Adipocyte (in vitro differentiated cells): Measurements from ENCODE around the gene SEC14L6.

ENCODE experiments used
- DNase-seq: peaks from one replicate; pipeline ENCODE4 v3.0.0-alpha.2; 2015; ENCODE audit warnings: low read depth
- H3K27me3 ChIP-seq: replicated peaks from 2 replicates; pipeline ENCODE4 v1.7.0; 2013; ENCODE audit warnings: mild to moderate bottlenecking, low read length, moderate library complexity; ENCODE audit not compliant: control insufficient read depth, insufficient read depth
- H3K36me3 ChIP-seq: 2 replicates; pipeline ENCODE4 v1.7.0; 2013; ENCODE audit warnings: low read length, mild to moderate bottlenecking, moderate library complexity; ENCODE audit not compliant: control insufficient read depth, insufficient read depth, severe bottlenecking
- H3K4me1 ChIP-seq: 2 replicates; pipeline ENCODE4 v1.7.0; 2013; ENCODE audit warnings: mild to moderate bottlenecking, low read length, moderate library complexity; ENCODE audit not compliant: control insufficient read depth, insufficient read depth
- H3K4me3 ChIP-seq: 2 replicates; pipeline ENCODE4 v1.7.0; 2013; ENCODE audit warnings: mild to moderate bottlenecking, low read length, moderate library complexity
- H3K9ac ChIP-seq: 2 replicates; pipeline ENCODE4 v1.7.0; 2013; ENCODE audit warnings: mild to moderate bottlenecking, low read length, moderate library complexity
- H3K9me3 ChIP-seq: 2 replicates; pipeline ENCODE4 v1.7.0; 2013; ENCODE audit warnings: mild to moderate bottlenecking, low read length, moderate library complexity; ENCODE audit not compliant: control insufficient read depth

SEC14L6 gene

GRCh38 chr22:30488121-30488520, 58.4 kb downstream of the SEC14L6 start:
- DNase-seq = no peak
- no peak overlapping the region for H3K9ac ChIP-seq
- H3K9me3 ChIP-seq = no peaks in the 10 kb centered on the region
- H3K27me3 ChIP-seq = peaks cover 30% of the 10 kb centered on the region
- H3K36me3 ChIP-seq = no peaks in the 10 kb centered on the region
- H3K4me1 ChIP-seq = no peaks in the 10 kb centered on the region
- no peak overlapping the region for H3K4me3 ChIP-seq

- Histone ChIP-seq H3K9ac (no peak overlapping the region), H3K27me3 (peaks cover 26% of the 10 kb centered on the region), H3K4me1 (no peaks in the 10 kb centered on the region), H3K36me3 (no peaks in the 10 kb centered on the region), H3K9me3 (no peaks in the 10 kb centered on the region), H3K4me3 (no peak overlapping the region)
- no peak for DNase-seq
Observed at GRCh38 chr22:30486661-30487115, 59.9 kb downstream of the SEC14L6 start.

DNA sequence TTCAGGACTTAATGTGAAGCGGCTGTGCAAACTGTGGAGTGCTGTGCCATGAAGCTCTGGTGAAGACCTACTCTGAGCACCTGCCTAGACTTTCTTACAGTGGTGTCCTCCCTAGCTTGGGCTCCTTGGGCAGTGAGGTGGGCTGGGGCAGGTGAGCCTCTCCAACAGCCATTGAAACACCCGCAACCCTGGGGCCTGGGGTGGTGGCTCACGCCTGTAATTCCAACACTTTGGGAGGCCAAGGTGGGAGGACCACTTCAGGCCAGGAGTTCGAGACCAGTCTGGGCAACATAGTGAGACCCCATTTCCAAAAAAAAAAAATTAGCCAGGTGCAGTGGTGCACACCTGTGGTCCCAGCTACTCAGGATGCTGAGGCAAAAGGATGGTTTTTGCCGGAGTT, 60.4 kb downstream of the SEC14L6 start:
- H3K36me3 ChIP-seq = no peaks in the 10 kb centered on the region
- H3K4me1 ChIP-seq = no peaks in the 10 kb centered on the region
- DNase-seq = no peak
- H3K9ac ChIP-seq = no peak overlapping the region
- H3K9me3 ChIP-seq = no peaks in the 10 kb centered on the region
- peaks cover 26% of the 10 kb centered on the region for H3K27me3 ChIP-seq
- no peak overlapping the region for H3K4me3 ChIP-seq

DNA sequence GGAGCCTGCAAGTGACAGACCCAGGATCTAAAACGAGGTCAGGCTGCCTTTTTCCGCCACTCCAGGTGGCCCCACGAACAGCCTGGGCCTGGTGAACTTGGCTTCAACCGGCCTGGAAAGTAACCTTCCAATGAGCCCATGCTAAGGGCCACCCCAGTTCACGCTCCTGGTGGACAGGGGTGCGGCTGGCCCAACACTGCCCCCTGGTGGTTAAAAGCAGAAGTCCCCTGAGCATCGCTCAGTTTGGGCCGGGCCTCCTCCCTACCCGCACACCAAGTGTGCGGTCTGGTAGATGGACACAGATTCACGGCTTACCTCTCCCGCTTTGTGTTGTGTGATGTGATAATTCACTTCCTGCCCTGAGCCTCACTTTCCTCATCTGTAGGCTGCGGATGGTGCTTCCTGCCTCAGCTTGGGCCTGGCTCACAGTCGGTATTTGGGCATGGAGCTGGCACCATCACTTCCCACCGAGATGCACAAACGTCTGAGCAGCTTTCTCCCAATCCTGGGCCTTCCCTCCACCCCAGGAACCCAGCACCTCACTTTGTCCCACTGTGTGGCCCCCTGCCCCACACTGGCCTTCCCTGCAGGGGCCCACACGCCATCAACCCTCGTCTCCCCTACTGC, 61.1 kb downstream of the SEC14L6 start:
- Histone ChIP-seq H3K9me3 (no peaks in the 10 kb centered on the region), H3K36me3 (no peaks in the 10 kb centered on the region)
- peak; percentile 67 for DNase-seq

GRCh38 chr22:30483169-30483568, 63.4 kb downstream of the SEC14L6 start:
- no peak overlapping the region for H3K4me3 ChIP-seq
- peaks cover 2% of the 10 kb centered on the region for H3K27me3 ChIP-seq
- no peaks in the 10 kb centered on the region for H3K36me3 ChIP-seq
- H3K9ac ChIP-seq = no peak overlapping the region
- no peaks in the 10 kb centered on the region for H3K9me3 ChIP-seq
- peak; percentile 6 for DNase-seq
- no peaks in the 10 kb centered on the region for H3K4me1 ChIP-seq

More for the DNA sequence above, 61.1 kb downstream of the SEC14L6 start:
- Histone ChIP-seq H3K9ac (no peak overlapping the region), H3K27me3 (peaks cover 19% of the 10 kb centered on the region), H3K4me3 (no peak overlapping the region), H3K4me1 (no peaks in the 10 kb centered on the region)

GRCh38 chr22:30481711-30482110, 64.8 kb downstream of the SEC14L6 start:
- no peaks in the 10 kb centered on the region for H3K4me1 ChIP-seq
- no peaks in the 10 kb centered on the region for H3K27me3 ChIP-seq
- H3K4me3 ChIP-seq = no peak overlapping the region
- no peaks in the 10 kb centered on the region for H3K9me3 ChIP-seq
- DNase-seq = no peak
- no peaks in the 10 kb centered on the region for H3K36me3 ChIP-seq
- no peak overlapping the region for H3K9ac ChIP-seq

DNA sequence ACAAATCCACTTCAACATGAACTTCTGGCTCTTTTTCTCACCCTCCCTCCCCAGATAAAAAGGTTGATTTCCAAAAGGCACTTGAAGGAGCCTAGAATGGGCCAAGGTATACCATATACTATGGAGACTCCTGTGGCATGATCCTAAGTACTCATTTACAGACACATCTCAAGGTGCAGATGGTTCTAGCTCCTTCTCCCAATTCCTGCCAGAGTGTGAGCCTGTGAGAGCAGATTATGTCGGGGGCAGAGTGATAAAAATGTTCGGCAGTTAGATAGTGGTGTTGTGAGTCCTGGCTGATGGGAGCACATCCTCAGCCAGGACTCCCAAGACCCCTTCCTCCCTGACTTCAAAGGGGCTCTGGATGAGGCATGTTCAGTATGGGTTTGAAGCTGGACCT, 66.6 kb downstream of the SEC14L6 start:
- Histone ChIP-seq H3K4me3 (no peak overlapping the region), H3K36me3 (no peaks in the 10 kb centered on the region), H3K27me3 (peaks cover 8% of the 10 kb centered on the region), H3K4me1 (no peaks in the 10 kb centered on the region), H3K9me3 (no peaks in the 10 kb centered on the region), H3K9ac (no peak overlapping the region)
- DNase-seq = no peak

DNA sequence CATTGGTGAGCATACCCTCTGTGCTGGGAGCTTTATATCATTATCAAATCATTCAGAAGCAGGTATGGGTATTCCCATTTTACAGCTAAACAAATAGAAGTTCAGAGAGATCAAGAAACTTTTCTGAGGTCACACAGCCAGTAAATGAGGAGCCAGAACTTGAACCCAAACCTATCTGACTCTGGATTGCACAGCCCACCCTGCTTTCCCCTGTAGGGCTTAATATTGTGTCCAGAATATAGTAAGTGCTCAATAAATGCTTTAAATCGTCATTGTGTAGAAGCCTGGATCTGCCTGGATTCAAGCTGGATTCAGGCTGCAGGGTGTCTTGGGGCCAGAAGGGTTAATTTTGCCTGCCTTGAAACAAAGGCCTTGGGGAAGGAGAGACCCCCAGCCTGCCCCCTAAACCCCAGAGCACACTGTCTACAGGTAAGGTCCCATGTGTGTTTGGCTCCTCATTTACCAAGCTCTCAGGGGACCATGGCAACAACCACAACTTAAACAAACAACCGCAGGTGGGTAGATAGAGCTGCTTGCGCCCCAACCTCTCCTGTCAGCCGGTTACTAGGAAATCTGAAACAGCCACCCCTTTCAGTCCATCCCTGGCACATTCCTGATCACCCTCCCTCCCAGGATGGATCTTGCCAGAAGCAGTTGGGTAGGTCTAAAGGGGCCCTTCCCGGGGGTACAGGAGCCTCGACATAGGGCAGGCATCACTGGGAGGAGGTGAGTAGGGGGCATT, 71.7 kb downstream of the SEC14L6 start:
- Histone ChIP-seq H3K9ac (no peak overlapping the region), H3K36me3 (no peaks in the 10 kb centered on the region), H3K9me3 (no peaks in the 10 kb centered on the region), H3K27me3 (peaks cover 47% of the 10 kb centered on the region), H3K4me3 (no peak overlapping the region), H3K4me1 (no peaks in the 10 kb centered on the region)
- DNase-seq = no peak

DNA sequence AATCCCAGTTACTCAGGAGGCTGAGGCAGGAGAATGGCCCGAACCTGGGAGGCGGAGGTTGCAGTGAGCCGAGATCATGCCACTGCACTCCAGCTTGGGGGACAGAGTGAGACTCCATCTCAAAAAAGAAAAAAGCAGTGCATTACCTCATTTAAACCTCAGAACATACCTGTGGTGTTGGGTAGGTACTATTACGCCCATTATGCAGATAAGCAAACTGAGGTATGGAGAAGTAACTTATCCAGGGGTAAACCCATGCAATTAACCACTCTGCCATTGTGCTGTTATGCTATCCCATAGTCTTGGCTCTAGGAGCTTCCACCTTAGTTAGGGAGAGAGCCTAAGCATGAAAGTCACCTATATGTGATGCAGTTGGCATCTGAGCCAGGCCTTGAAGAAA, 72.4 kb downstream of the SEC14L6 start:
- Histone ChIP-seq H3K36me3 (no peaks in the 10 kb centered on the region), H3K4me1 (no peaks in the 10 kb centered on the region), H3K4me3 (no peak overlapping the region), H3K9me3 (no peaks in the 10 kb centered on the region), H3K27me3 (peaks cover 53% of the 10 kb centered on the region), H3K9ac (no peak overlapping the region)
- no peak for DNase-seq

DNA sequence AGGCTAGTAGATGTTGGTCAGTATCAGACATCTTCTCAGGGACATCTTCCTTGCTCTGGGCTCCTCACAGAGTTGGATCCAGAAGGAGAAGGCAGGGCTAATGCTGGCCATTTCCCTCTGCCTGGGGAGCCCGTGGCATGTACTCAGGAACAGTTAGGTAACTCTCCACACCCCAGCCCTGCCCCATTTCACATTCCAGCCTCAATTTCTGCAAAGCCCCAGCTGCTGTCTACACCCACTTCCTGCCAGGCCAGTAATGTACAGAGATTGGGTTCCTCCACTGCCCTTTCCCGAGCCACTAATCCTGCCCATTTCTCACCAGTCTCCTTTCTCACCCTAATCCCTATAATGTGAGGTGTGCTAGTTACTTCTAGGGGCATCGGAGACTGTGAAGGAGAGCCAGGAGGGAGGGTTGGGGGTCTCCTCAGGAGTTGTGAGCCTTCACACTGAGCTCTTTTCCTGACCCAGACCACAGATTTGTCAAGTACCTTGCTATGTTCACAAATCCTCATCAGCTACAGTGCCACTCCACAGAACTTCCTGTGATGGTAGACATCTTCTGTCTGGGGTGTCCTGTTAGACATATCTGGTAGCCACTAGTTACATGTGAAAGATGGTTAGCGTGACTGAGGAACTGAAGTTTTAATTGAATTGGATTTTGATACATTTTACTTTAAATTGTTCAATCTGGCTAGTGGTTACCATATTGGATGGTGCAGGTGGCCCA, 73.4 kb downstream of the SEC14L6 start:
- Histone ChIP-seq H3K9me3 (no peaks in the 10 kb centered on the region), H3K36me3 (no peaks in the 10 kb centered on the region), H3K4me1 (no peaks in the 10 kb centered on the region), H3K4me3 (no peak overlapping the region), H3K27me3 (peaks cover 61% of the 10 kb centered on the region), H3K9ac (no peak overlapping the region)
- no peak for DNase-seq
